Gastroesophageal sphincter (tissue), 4 donors: ENCODE measurements around the gene KCNN4. TPM values are rescaled to one million over a fixed set of nuclear protein-coding genes. Genes with fewer than 3 reads are reported as not detected.
A peak's percentile ranks its signal among the peaks of the same experiment; 100 is the strongest.

Experiments
- ATAC-seq: fragments of 150-250 bp; one replicate; pipeline ENCODE4 v1.9.1; 2016; ENCODE audit warnings: mild to moderate bottlenecking, moderate library complexity
- H3K27ac ChIP-seq, 4 donors: fragments of 200-600 bp; sonication (generic) in 3 of 4; 1 replicate in 3 of 4; 2 replicates in 1 of 4; pipeline ENCODE4 v1.5.1; 2016 to 2019
- H3K27me3 ChIP-seq: fragments of 200-600 bp; sonication (generic); one replicate; pipeline ENCODE4 v1.5.1; 2019
- H3K36me3 ChIP-seq, 2 donors: fragments of 200-600 bp; sonication (generic); one replicate each; pipeline ENCODE4 v1.5.1; 2019; ENCODE audit warnings: control low read depth in 1 of 2
- H3K4me1 ChIP-seq, 3 donors: fragments of 200-600 bp; sonication (generic); 1 replicate in 2 of 3; 2 replicates in 1 of 3; pipeline ENCODE4 v1.5.1; 2016 to 2019; ENCODE audit warnings: control low read depth in 2 of 3
- H3K4me3 ChIP-seq, 2 donors: fragments of 200-600 bp; sonication (generic); one replicate each; pipeline ENCODE4 v1.5.1; 2019; ENCODE audit warnings: mild to moderate bottlenecking in 1 of 2, moderate library complexity in 1 of 2
- H3K9me3 ChIP-seq, 3 donors: fragments of 200-600 bp; sonication (generic); one replicate each; pipeline ENCODE4 v1.5.1; 2017 to 2019; ENCODE audit warnings: control low read depth in 2 of 3
- CTCF ChIP-seq, 4 experiments: fragments of 200-600 bp in 2 of 4; fragments of 450-650 bp in 2 of 4; sonication (generic) in 1 of 4; IDR thresholded peaks; one replicate each; pipeline ENCODE4 v1.5.1; 2017 to 2019; ENCODE audit warnings: antibody characterized with exemption in 4 of 4, mild to moderate bottlenecking in 2 of 4, moderate library complexity in 2 of 4
- EP300 ChIP-seq: sonication (generic); formaldehyde crosslinking; IDR thresholded peaks from one replicate; pipeline ENCODE4 v1.6.1; 2017; ENCODE audit warnings: antibody characterized with exemption, mild to moderate bottlenecking
- POLR2A ChIP-seq, 2 donors: fragments of 450-650 bp; IDR thresholded peaks; one replicate each; pipeline ENCODE4 v1.6.1; 2017; ENCODE audit warnings: antibody characterized with exemption in 2 of 2, mild to moderate bottlenecking in 2 of 2, moderate library complexity in 1 of 2
- POLR2AphosphoS5 ChIP-seq: sonication (generic); formaldehyde crosslinking; IDR thresholded peaks from one replicate; pipeline ENCODE4 v1.6.1; 2017; ENCODE audit warnings: antibody characterized with exemption
- WGBS, 2 donors: methylation state at CpG; one replicate each; pipeline ENCODE4 v1.1.5; 2018; ENCODE audit warnings: low coverage in 1 of 2; 5-methylcytosine and 5-hydroxymethylcytosine counted together
- total RNA-seq, 4 donors: library from RNA; depleted of rRNA; stranded (reverse); fragments of >200 nt; gene quantifications; one replicate each; pipeline ENCODE4 v1.1.0, GENCODE V29; 2016

Gene KCNN4
- total RNA-seq, 4 donors from 2014 or later: 1.8 to 7.1 (median 3.4) TPM

GRCh38 chr19:43804432-43804831 is 23.7 kb upstream of the KCNN4 start:
- H3K27ac ChIP-seq: no peak overlapping the region
- ATAC-seq: no peak
- H3K9me3 ChIP-seq: no peaks in the 10 kb centered on the region
- H3K27me3 ChIP-seq: peaks cover 23% of the 10 kb centered on the region
- no peak for TF ChIP-seq EP300
- no peak for TF ChIP-seq CTCF (IDR thresholded peaks at IDR 0.05)
- no peak for TF ChIP-seq POLR2A (IDR thresholded peaks at IDR 0.05)
- no peak for TF ChIP-seq POLR2AphosphoS5
- peak overlapping the region in 1 of 2 donors; percentile 16 for H3K4me3 ChIP-seq
- no peaks in the 10 kb centered on the region for H3K36me3 ChIP-seq
- H3K4me1 ChIP-seq: peaks cover 0 to 10% (median 0%) of the 10 kb centered on the region in 3 donors
- 50 to 70% methylated on average over 2 of the region's 2 CpGs for WGBS, 2 donors

GRCh38 chr19:43802216-43802951 is 21.6 kb upstream of the KCNN4 start, which contains the start of gene LYPD5:
Gene LYPD5 (minus strand): TSS chr19:43802447. CDS start chr19:43802380, 67 bp downstream.
- Histone ChIP-seq H3K9me3 (no peaks in the 10 kb centered on the region), H3K4me3 (no peak within 1 kb of the TSS), H3K27me3 (peaks cover 25% of the 10 kb centered on the region), H3K36me3 (no peaks in the 10 kb centered on the region), H3K27ac (no peak within 1 kb of the TSS), H3K4me1 (peaks cover 0 to 14% (median 0%) of the 10 kb centered on the region in 3 donors)
- 52 to 75% methylated on average over 5 to 9 of the region's 12 CpGs for WGBS, 2 donors
- ATAC-seq: no peak
- no peak for TF ChIP-seq POLR2A (IDR thresholded peaks at IDR 0.05)
- no peak for TF ChIP-seq EP300
- no peak for TF ChIP-seq CTCF (IDR thresholded peaks at IDR 0.05)
- no peak for TF ChIP-seq POLR2AphosphoS5

GRCh38 chr19:43799502-43800142 is 18.8 kb upstream of the KCNN4 start:
- ATAC-seq: peak; percentile 75
- no peaks in the 10 kb centered on the region for H3K36me3 ChIP-seq
- TF ChIP-seq POLR2A (IDR thresholded peaks at IDR 0.05): no peak
- TF ChIP-seq CTCF (IDR thresholded peaks at IDR 0.05): no peak
- TF ChIP-seq POLR2AphosphoS5: peak; percentile 7
- no peak for TF ChIP-seq EP300
- no peaks in the 10 kb centered on the region for H3K9me3 ChIP-seq
- no CpG with 5 or more reads among the region's 6 CpGs for WGBS, 2 donors
- H3K27me3 ChIP-seq: peaks cover 51% of the 10 kb centered on the region
- H3K4me1 ChIP-seq: peaks cover 0 to 14% (median 0%) of the 10 kb centered on the region in 3 donors
- peak overlapping the region in 1 of 2 donors; percentile 54 for H3K4me3 ChIP-seq
- H3K27ac ChIP-seq: peak overlapping the region in 1 of 4 donors; percentile 40

GRCh38 chr19:43798546-43799409 is 18.0 kb upstream of the KCNN4 start:
- Histone ChIP-seq H3K9me3 (no peaks in the 10 kb centered on the region), H3K4me1 (peaks cover 0 to 14% (median 0%) of the 10 kb centered on the region in 3 donors), H3K36me3 (no peaks in the 10 kb centered on the region), H3K4me3 (peak overlapping the region; percentile 22 to 54), H3K27me3 (peaks cover 58% of the 10 kb centered on the region), H3K27ac (peak overlapping the region in 1 of 4 donors; percentile 40)
- ATAC-seq: peak; percentile 46
- 13 to 33% methylated on average over 8 to 33 of the region's 70 CpGs for WGBS, 2 donors
- no peak for TF ChIP-seq POLR2AphosphoS5
- no peak for TF ChIP-seq CTCF (IDR thresholded peaks at IDR 0.05)
- TF ChIP-seq EP300: no peak
- TF ChIP-seq POLR2A (IDR thresholded peaks at IDR 0.05): no peak
